K562 (cell line): ENCODE measurements around the gene PRXL2A. TPM values are rescaled to one million over a fixed set of nuclear protein-coding genes. Genes with fewer than 3 reads are reported as not detected.

Experiments
- CBFA2T3 ChIP-seq: fragments of 450-650 bp; IDR thresholded peaks from 2 replicates; pipeline ENCODE4 v1.6.1; 2017
- FOXJ3 ChIP-seq: sonication (generic); formaldehyde crosslinking; IDR thresholded peaks from 2 replicates; pipeline ENCODE4 v1.4.0; 2020; ENCODE audit warnings: mild to moderate bottlenecking, missing genetic modification reagents
- MEF2A ChIP-seq: IDR thresholded peaks from 2 replicates; pipeline ENCODE4 v1.6.1; 2011; ENCODE audit warnings: low read depth, mild to moderate bottlenecking, low read length, moderate library complexity; ENCODE audit not compliant: control insufficient read depth
- NFIC ChIP-seq: fragments of 450-650 bp; IDR thresholded peaks from 2 replicates; pipeline ENCODE4 v1.6.1; 2017; ENCODE audit warnings: mild to moderate bottlenecking, inconsistent platforms
- PCBP2 ChIP-seq: fragments of 200-400 bp; formaldehyde crosslinking; IDR thresholded peaks from 2 replicates; pipeline ENCODE4 v1.6.1; 2018; ENCODE audit warnings: low read length, low read depth, mild to moderate bottlenecking, moderate library complexity; ENCODE audit not compliant: poor library complexity, severe bottlenecking
- RB1 ChIP-seq: fragments of 450-650 bp; IDR thresholded peaks from 2 replicates; pipeline ENCODE4 v1.6.1; 2017; ENCODE audit warnings: low read depth, mild to moderate bottlenecking
- RBM34 ChIP-seq: fragments of 200-400 bp; formaldehyde crosslinking; IDR thresholded peaks from 2 replicates; pipeline ENCODE4 v1.6.1; 2018; ENCODE audit warnings: low read length, borderline replicate concordance; ENCODE audit not compliant: insufficient read depth
- RFX1 ChIP-seq: fragments of 450-650 bp; IDR thresholded peaks from 2 replicates; pipeline ENCODE4 v1.6.1; 2016; ENCODE audit warnings: mild to moderate bottlenecking, moderate library complexity
- U2AF2 ChIP-seq: fragments of 200-400 bp; formaldehyde crosslinking; optimal IDR thresholded peaks from 2 replicates; pipeline ENCODE3; 2017; ENCODE audit warnings: low read depth, mild to moderate bottlenecking, low read length
- XRCC4 ChIP-seq: IDR thresholded peaks from one replicate; pipeline ENCODE4 v1.6.1; 2011; ENCODE audit not compliant: insufficient read depth, insufficient read length; ENCODE audit errors: extremely low read depth
- ZKSCAN3 ChIP-seq: fragments of 250-450 bp; sonication (Bioruptor Pico); IDR thresholded peaks from 2 replicates; pipeline ENCODE4 v1.4.0; 2020
- ZNF121 ChIP-seq: sonication (generic); formaldehyde crosslinking; conservative IDR thresholded peaks from 2 replicates; pipeline ENCODE4 v1.8.0; 2022; ENCODE audit warnings: missing genetic modification reagents
- ZNF79 ChIP-seq: fragments of 250-450 bp; sonication (Bioruptor Pico); IDR thresholded peaks from 2 replicates; pipeline ENCODE4 v1.4.0; 2020; ENCODE audit warnings: low read depth, mild to moderate bottlenecking, moderate library complexity
- polyA plus RNA-seq, 8 experiments: library from polyadenylated mRNA; depleted of rRNA in 4 of 8; stranded (reverse) in 5 of 8; unstranded in 3 of 8; fragments of >200 nt; fragmentation: Nextera tagmentation in 2 of 8; fragmentation: Illumina TruSeq in 1 of 8; extraction: Ambion mirVana in 2 of 8; extraction: Trizol in 1 of 8; gene quantifications; 2 replicates each; pipeline versions ENCODE4 v1.2.1 to v1.2.3, GENCODE V29; 2011 to 2014; ENCODE audit warnings: inconsistent platforms in 1 of 8, missing spikeins in 1 of 8
- total RNA-seq, 7 experiments: library from RNA; depleted of rRNA in 6 of 7; stranded (reverse); fragments of >200 nt in 6 of 7; fragmentation: Illumina TruSeq in 2 of 7; extraction: Trizol in 2 of 7; gene quantifications; 2 replicates each; pipeline versions ENCODE4 v1.2.1 to v1.2.3, GENCODE V29; 2011 to 2021; ENCODE audit warnings: low replicate concordance in 1 of 7
- TF ChIP-seq, protein P1 (sequence below), 2 experiments: fragments of 150-350 bp in 1 of 2; IDR thresholded peaks; 2 replicates each; pipeline ENCODE4 v1.6.1; 2012 to 2016; ENCODE audit warnings: low read depth in 2 of 2, low read length in 2 of 2, mild to moderate bottlenecking in 1 of 2, moderate library complexity in 1 of 2
- TF ChIP-seq, protein P2 (sequence below): sonication (generic); formaldehyde crosslinking; IDR thresholded peaks from 2 replicates; pipeline ENCODE4 v1.8.0; 2022; ENCODE audit warnings: missing genetic modification reagents, mild to moderate bottlenecking, borderline replicate concordance
- TF ChIP-seq, protein P3 (sequence below): sonication (generic); formaldehyde crosslinking; IDR thresholded peaks from 2 replicates; pipeline ENCODE4 v1.5.0; 2020; ENCODE audit warnings: missing genetic modification reagents
- TF ChIP-seq, protein P4 (sequence below): fragments of 200-800 bp; sonication (Bioruptor generic); IDR thresholded peaks from 2 replicates; pipeline ENCODE4 v1.6.1; 2017; ENCODE audit warnings: missing genetic modification characterization, missing compliant biosample characterization
- TF ChIP-seq, protein P5 (sequence below): fragments of 450-650 bp; formaldehyde crosslinking; IDR thresholded peaks from 2 replicates; pipeline ENCODE4 v1.4.0; 2020; ENCODE audit warnings: mild to moderate bottlenecking, moderate library complexity

PRXL2A gene
- total and polyA plus RNA-seq, 9 of the 15 experiments (the other 6 are each of a cell fraction or from before 2014, with no cell fraction given): 0.14 to 1.2 (median 0.75) TPM

DNA sequence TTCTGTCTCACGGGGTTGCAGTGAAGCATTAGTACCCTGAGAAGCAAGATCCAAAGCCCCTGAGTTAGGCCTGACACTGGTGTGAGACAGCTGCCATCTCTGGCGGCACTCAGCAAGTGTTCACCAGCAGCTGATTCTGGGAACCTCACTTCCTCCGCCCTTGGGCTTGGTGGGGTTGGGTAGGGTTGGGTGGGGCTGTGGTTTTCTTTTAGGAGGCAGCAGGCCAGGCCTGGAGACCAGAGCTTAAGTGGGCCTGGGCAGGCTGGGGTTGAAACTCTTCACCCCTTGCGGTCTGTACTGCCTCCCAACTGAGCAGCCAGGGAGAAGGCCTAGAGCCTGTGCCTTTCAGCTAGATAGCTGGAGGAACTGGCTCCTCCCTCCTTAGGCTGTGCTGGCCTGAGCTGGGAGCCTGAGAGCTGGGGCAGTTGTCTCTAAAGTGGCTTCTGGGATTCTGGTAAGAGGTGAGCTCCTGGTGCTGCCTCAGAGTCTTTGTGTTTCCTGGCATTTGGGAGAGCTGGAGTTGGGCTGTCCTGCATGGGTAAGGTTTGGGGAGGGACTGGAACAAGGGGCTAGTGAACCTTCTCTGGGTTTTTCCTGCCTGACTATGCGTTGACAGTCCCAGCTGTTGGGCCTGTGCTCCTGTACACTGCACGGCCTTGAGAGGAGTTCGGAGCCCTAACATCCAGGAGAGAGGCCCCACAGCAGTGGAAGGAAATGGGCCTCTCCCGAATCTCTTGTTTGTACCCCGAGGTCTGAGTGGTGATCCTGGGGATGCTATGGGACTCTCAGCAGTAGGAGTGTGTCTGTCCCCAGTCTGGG lies 50.9 kb downstream of the PRXL2A start (continued):
- TF ChIP-seq ZNF121 (CRISPR knock-in tag) (no peak), RB1 (peak; percentile 39; the same call in 1 of the 2 replicates), RBM34 (no peak), NFIC (no peak), PCBP2 (no peak), ZKSCAN3 (CRISPR knock-in tag) (no peak), FOXJ3 (no peak), U2AF2 (no peak), XRCC4 (no peak), MEF2A (no peak), ZNF79 (CRISPR knock-in tag) (no peak), RFX1 (no peak), CBFA2T3 (peak; percentile 59)
- TF ChIP-seq, protein P1, sequence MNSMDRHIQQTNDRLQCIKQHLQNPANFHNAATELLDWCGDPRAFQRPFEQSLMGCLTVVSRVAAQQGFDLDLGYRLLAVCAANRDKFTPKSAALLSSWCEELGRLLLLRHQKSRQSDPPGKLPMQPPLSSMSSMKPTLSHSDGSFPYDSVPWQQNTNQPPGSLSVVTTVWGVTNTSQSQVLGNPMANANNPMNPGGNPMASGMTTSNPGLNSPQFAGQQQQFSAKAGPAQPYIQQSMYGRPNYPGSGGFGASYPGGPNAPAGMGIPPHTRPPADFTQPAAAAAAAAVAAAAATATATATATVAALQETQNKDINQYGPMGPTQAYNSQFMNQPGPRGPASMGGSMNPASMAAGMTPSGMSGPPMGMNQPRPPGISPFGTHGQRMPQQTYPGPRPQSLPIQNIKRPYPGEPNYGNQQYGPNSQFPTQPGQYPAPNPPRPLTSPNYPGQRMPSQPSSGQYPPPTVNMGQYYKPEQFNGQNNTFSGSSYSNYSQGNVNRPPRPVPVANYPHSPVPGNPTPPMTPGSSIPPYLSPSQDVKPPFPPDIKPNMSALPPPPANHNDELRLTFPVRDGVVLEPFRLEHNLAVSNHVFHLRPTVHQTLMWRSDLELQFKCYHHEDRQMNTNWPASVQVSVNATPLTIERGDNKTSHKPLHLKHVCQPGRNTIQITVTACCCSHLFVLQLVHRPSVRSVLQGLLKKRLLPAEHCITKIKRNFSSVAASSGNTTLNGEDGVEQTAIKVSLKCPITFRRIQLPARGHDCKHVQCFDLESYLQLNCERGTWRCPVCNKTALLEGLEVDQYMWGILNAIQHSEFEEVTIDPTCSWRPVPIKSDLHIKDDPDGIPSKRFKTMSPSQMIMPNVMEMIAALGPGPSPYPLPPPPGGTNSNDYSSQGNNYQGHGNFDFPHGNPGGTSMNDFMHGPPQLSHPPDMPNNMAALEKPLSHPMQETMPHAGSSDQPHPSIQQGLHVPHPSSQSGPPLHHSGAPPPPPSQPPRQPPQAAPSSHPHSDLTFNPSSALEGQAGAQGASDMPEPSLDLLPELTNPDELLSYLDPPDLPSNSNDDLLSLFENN (IDR thresholded peaks at IDR 0.05; ENCODE audit: low read depth in 2 of 2, low read length in 2 of 2): no peak
- TF ChIP-seq, protein P2, sequence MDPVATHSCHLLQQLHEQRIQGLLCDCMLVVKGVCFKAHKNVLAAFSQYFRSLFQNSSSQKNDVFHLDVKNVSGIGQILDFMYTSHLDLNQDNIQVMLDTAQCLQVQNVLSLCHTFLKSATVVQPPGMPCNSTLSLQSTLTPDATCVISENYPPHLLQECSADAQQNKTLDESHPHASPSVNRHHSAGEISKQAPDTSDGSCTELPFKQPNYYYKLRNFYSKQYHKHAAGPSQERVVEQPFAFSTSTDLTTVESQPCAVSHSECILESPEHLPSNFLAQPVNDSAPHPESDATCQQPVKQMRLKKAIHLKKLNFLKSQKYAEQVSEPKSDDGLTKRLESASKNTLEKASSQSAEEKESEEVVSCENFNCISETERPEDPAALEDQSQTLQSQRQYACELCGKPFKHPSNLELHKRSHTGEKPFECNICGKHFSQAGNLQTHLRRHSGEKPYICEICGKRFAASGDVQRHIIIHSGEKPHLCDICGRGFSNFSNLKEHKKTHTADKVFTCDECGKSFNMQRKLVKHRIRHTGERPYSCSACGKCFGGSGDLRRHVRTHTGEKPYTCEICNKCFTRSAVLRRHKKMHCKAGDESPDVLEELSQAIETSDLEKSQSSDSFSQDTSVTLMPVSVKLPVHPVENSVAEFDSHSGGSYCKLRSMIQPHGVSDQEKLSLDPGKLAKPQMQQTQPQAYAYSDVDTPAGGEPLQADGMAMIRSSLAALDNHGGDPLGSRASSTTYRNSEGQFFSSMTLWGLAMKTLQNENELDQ: no peak
- TF ChIP-seq, protein P3, sequence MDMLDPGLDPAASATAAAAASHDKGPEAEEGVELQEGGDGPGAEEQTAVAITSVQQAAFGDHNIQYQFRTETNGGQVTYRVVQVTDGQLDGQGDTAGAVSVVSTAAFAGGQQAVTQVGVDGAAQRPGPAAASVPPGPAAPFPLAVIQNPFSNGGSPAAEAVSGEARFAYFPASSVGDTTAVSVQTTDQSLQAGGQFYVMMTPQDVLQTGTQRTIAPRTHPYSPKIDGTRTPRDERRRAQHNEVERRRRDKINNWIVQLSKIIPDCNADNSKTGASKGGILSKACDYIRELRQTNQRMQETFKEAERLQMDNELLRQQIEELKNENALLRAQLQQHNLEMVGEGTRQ (CRISPR knock-in tag): no peak
- TF ChIP-seq, protein P4, sequence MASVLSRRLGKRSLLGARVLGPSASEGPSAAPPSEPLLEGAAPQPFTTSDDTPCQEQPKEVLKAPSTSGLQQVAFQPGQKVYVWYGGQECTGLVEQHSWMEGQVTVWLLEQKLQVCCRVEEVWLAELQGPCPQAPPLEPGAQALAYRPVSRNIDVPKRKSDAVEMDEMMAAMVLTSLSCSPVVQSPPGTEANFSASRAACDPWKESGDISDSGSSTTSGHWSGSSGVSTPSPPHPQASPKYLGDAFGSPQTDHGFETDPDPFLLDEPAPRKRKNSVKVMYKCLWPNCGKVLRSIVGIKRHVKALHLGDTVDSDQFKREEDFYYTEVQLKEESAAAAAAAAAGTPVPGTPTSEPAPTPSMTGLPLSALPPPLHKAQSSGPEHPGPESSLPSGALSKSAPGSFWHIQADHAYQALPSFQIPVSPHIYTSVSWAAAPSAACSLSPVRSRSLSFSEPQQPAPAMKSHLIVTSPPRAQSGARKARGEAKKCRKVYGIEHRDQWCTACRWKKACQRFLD: peak; percentile 50; the same call in 1 of the 2 replicates
- TF ChIP-seq, protein P5, sequence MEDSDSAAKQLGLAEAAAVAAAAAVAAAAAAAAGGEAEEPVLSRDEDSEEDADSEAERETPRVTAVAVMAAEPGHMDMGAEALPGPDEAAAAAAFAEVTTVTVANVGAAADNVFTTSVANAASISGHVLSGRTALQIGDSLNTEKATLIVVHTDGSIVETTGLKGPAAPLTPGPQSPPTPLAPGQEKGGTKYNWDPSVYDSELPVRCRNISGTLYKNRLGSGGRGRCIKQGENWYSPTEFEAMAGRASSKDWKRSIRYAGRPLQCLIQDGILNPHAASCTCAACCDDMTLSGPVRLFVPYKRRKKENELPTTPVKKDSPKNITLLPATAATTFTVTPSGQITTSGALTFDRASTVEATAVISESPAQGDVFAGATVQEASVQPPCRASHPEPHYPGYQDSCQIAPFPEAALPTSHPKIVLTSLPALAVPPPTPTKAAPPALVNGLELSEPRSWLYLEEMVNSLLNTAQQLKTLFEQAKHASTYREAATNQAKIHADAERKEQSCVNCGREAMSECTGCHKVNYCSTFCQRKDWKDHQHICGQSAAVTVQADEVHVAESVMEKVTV: no peak
